ENCODE results near the gene RALGPS1. TPM values are rescaled to one million over a fixed set of nuclear protein-coding genes. Genes with fewer than 3 reads are reported as not detected.
A peak's percentile ranks its signal among the peaks of the same experiment; 100 is the strongest.

The RALGPS1 gene
- total and polyA plus RNA-seq, 5 donors from 2014 or later, result 1.8 to 10.3 (median 3.3) TPM

GRCh38 chr9:127104581-127105311 lies 190.2 kb downstream of the RALGPS1 start:
- H3K27ac ChIP-seq (ENCODE audit: insufficient read depth, low read length, poor library complexity, severe bottlenecking), result no peak overlapping the region
- no peaks in the 10 kb centered on the region for H3K9me3 ChIP-seq (ENCODE audit: control insufficient read depth in 2 of 2, low read length in 2 of 2)
- H3K36me3 ChIP-seq (ENCODE audit: control insufficient read depth, insufficient read depth, low read length), result no peaks in the 10 kb centered on the region
- ATAC-seq (ENCODE audit: low read depth in 2 of 2) (no peak), DNase-seq (no peak)
- Mint-ChIP-seq H3K27me3 (peaks cover 4% of the 10 kb centered on the region), H3K9me3 (no peaks in the 10 kb centered on the region), H3K4me1 (no peaks in the 10 kb centered on the region), H3K36me3 (no peaks in the 10 kb centered on the region), H3K4me3 (no peak overlapping the region), H3K27ac (peak overlapping the region in 1 of 3 donors; percentile 7)
- no peak overlapping the region for H3K4me3 ChIP-seq (ENCODE audit: low read depth, low read length)
- H3K4me1 ChIP-seq (ENCODE audit: control insufficient read depth, insufficient read depth, low read length, poor library complexity, severe bottlenecking), result no peaks in the 10 kb centered on the region
- no peaks in the 10 kb centered on the region for H3K27me3 ChIP-seq (ENCODE audit: control insufficient read depth, insufficient read depth, low read length)

DNA sequence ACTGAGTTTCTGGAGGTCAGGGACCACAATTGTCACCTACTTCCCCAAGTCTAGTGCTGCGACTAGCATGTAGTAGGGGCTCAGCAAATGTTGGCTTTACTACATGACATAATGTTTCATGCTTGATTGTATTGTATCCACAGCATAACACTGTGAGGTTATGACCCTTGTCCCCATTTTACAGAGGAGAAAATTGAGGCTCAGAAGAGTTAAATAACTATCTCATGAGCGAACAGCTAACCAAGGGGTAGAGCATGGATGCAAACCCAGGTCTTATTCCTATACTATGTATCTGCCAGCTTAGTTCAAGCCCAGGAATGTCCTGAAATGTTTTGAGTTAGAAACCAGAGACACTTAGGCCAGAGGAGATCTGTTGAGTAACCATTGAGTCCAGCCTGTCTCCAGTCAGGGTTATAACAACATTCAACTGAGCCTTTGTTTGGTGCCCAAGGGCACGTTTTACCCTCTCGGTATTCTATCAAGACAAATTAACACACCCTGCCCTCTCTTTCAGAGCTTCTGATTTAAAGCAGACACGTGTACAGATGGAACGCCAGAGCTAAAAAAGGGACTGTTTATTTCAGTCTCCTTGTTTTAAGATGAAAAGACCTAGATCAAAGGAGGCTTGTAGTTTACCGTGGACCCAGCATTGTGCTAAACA lies 191.4 kb downstream of the RALGPS1 start:
- Histone ChIP-seq H3K4me1 (ENCODE audit: control insufficient read depth, insufficient read depth, low read length, poor library complexity, severe bottlenecking) (no peaks in the 10 kb centered on the region), H3K27me3 (ENCODE audit: control insufficient read depth, insufficient read depth, low read length) (no peaks in the 10 kb centered on the region), H3K36me3 (ENCODE audit: control insufficient read depth, insufficient read depth, low read length) (no peaks in the 10 kb centered on the region), H3K4me3 (ENCODE audit: low read depth, low read length) (no peak overlapping the region), H3K27ac (ENCODE audit: insufficient read depth, low read length, poor library complexity, severe bottlenecking) (no peak overlapping the region), H3K9me3 (ENCODE audit: control insufficient read depth in 2 of 2, low read length in 2 of 2) (no peaks in the 10 kb centered on the region)
- no peaks in the 10 kb centered on the region for H3K4me1 Mint-ChIP-seq
- H3K9me3 Mint-ChIP-seq, result no peaks in the 10 kb centered on the region
- ATAC-seq (ENCODE audit: low read depth in 2 of 2) (no peak), DNase-seq (no peak)
- H3K4me3 Mint-ChIP-seq, result no peak overlapping the region
- H3K27ac Mint-ChIP-seq, result no peak overlapping the region
- H3K27me3 Mint-ChIP-seq, result peaks cover 8% of the 10 kb centered on the region
- H3K36me3 Mint-ChIP-seq, result no peaks in the 10 kb centered on the region

GRCh38 chr9:127106466-127106855 lies 191.9 kb downstream of the RALGPS1 start:
- no peaks in the 10 kb centered on the region for H3K9me3 Mint-ChIP-seq
- Histone ChIP-seq H3K4me1 (ENCODE audit: control insufficient read depth, insufficient read depth, low read length, poor library complexity, severe bottlenecking) (no peaks in the 10 kb centered on the region), H3K27ac (ENCODE audit: insufficient read depth, low read length, poor library complexity, severe bottlenecking) (no peak overlapping the region), H3K4me3 (ENCODE audit: low read depth, low read length) (no peak overlapping the region), H3K9me3 (ENCODE audit: control insufficient read depth in 2 of 2, low read length in 2 of 2) (no peaks in the 10 kb centered on the region), H3K36me3 (ENCODE audit: control insufficient read depth, insufficient read depth, low read length) (no peaks in the 10 kb centered on the region), H3K27me3 (ENCODE audit: control insufficient read depth, insufficient read depth, low read length) (no peaks in the 10 kb centered on the region)
- ATAC-seq (ENCODE audit: low read depth in 2 of 2) (no peak), DNase-seq (no peak)
- H3K36me3 Mint-ChIP-seq, result no peaks in the 10 kb centered on the region
- no peaks in the 10 kb centered on the region for H3K4me1 Mint-ChIP-seq
- no peak overlapping the region for H3K27ac Mint-ChIP-seq
- H3K27me3 Mint-ChIP-seq, result peaks cover 8% of the 10 kb centered on the region
- H3K4me3 Mint-ChIP-seq, result no peak overlapping the region

GRCh38 chr9:127107171-127107928 lies 192.8 kb downstream of the RALGPS1 start:
- Histone ChIP-seq H3K4me3 (ENCODE audit: low read depth, low read length) (no peak overlapping the region), H3K4me1 (ENCODE audit: control insufficient read depth, insufficient read depth, low read length, poor library complexity, severe bottlenecking) (no peaks in the 10 kb centered on the region), H3K27me3 (ENCODE audit: control insufficient read depth, insufficient read depth, low read length) (no peaks in the 10 kb centered on the region), H3K36me3 (ENCODE audit: control insufficient read depth, insufficient read depth, low read length) (no peaks in the 10 kb centered on the region), H3K9me3 (ENCODE audit: control insufficient read depth in 2 of 2, low read length in 2 of 2) (no peaks in the 10 kb centered on the region), H3K27ac (ENCODE audit: insufficient read depth, low read length, poor library complexity, severe bottlenecking) (no peak overlapping the region)
- Mint-ChIP-seq H3K4me3 (no peak overlapping the region), H3K27ac (no peak overlapping the region), H3K9me3 (no peaks in the 10 kb centered on the region), H3K4me1 (no peaks in the 10 kb centered on the region), H3K27me3 (peaks cover 8% of the 10 kb centered on the region), H3K36me3 (no peaks in the 10 kb centered on the region)
- ATAC-seq (ENCODE audit: low read depth in 2 of 2) (no peak), DNase-seq (no peak)

DNA sequence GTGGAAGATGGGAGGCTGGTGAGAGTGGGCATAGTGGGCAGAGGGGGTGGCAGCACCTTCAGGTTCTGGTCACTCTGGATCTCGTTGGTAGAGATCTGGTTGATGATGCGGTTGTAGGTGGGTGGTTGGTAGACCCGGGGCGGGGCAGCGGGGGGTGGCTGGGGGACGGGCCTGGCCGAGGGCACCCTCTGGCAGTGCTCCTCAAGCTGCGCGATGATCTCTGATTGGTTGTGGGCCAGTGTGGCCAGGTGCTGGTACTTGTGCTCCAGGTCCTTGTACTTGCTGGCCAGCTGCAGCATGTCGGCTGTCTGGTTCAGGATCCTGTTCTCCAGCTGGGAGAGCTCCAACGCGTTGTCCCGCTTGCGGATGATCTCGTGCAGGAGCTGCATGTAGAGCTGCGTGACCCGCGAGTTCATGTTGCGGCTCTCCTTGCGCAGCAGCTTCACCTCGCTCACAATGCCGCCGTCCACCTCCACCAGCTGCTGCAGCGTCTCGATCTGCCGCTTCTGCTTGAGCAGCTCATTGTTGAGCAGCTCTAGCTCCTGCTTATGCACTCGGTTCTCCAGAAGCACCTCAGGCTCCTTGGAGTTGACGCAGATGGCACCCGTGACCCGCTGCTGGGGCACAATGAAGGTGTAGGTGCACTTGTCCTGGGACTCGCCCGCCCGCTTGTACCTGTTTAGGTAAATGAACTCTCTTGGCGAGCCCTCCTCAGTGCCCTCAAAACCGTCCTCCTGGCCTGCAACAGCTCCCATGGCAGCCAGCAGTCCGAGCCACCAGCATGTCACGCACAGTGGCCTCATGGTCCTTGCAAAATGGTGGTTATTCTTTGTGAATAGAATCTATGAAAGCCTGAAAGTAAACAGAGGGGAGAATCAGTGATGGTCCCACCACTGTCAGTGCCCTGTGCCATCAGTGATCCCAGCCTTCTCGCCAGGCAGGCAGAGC lies 193.6 kb downstream of the RALGPS1 start:
- no peaks in the 10 kb centered on the region for H3K4me1 Mint-ChIP-seq
- H3K36me3 Mint-ChIP-seq, result no peaks in the 10 kb centered on the region
- DNase-seq (no peak), ATAC-seq (ENCODE audit: low read depth in 2 of 2) (no peak)
- no peak overlapping the region for H3K27ac ChIP-seq (ENCODE audit: insufficient read depth, low read length, poor library complexity, severe bottlenecking)
- no peaks in the 10 kb centered on the region for H3K36me3 ChIP-seq (ENCODE audit: control insufficient read depth, insufficient read depth, low read length)
- no peak overlapping the region for H3K4me3 Mint-ChIP-seq
- H3K27ac Mint-ChIP-seq, result no peak overlapping the region
- no peaks in the 10 kb centered on the region for H3K9me3 Mint-ChIP-seq
- no peaks in the 10 kb centered on the region for H3K9me3 ChIP-seq (ENCODE audit: control insufficient read depth in 2 of 2, low read length in 2 of 2)
- no peak overlapping the region for H3K4me3 ChIP-seq (ENCODE audit: low read depth, low read length)
- H3K27me3 ChIP-seq (ENCODE audit: control insufficient read depth, insufficient read depth, low read length), result no peaks in the 10 kb centered on the region
- no peaks in the 10 kb centered on the region for H3K4me1 ChIP-seq (ENCODE audit: control insufficient read depth, insufficient read depth, low read length, poor library complexity, severe bottlenecking)
- H3K27me3 Mint-ChIP-seq, result peaks cover 8% of the 10 kb centered on the region

- no peak overlapping the region for H3K4me3 ChIP-seq (ENCODE audit: low read depth, low read length)
- no peaks in the 10 kb centered on the region for H3K4me1 ChIP-seq (ENCODE audit: control insufficient read depth, insufficient read depth, low read length, poor library complexity, severe bottlenecking)
- no peaks in the 10 kb centered on the region for H3K36me3 ChIP-seq (ENCODE audit: control insufficient read depth, insufficient read depth, low read length)
- Mint-ChIP-seq H3K4me3 (no peak overlapping the region), H3K27ac (no peak overlapping the region), H3K27me3 (peaks cover 8% of the 10 kb centered on the region), H3K36me3 (no peaks in the 10 kb centered on the region), H3K4me1 (no peaks in the 10 kb centered on the region), H3K9me3 (no peaks in the 10 kb centered on the region)
- no peak overlapping the region for H3K27ac ChIP-seq (ENCODE audit: insufficient read depth, low read length, poor library complexity, severe bottlenecking)
- no peaks in the 10 kb centered on the region for H3K9me3 ChIP-seq (ENCODE audit: control insufficient read depth in 2 of 2, low read length in 2 of 2)
- DNase-seq (no peak), ATAC-seq (ENCODE audit: low read depth in 2 of 2) (no peak)
- H3K27me3 ChIP-seq (ENCODE audit: control insufficient read depth, insufficient read depth, low read length), result no peaks in the 10 kb centered on the region
Measured at GRCh38 chr9:127109212-127109711, 194.7 kb downstream of the RALGPS1 start.

DNA sequence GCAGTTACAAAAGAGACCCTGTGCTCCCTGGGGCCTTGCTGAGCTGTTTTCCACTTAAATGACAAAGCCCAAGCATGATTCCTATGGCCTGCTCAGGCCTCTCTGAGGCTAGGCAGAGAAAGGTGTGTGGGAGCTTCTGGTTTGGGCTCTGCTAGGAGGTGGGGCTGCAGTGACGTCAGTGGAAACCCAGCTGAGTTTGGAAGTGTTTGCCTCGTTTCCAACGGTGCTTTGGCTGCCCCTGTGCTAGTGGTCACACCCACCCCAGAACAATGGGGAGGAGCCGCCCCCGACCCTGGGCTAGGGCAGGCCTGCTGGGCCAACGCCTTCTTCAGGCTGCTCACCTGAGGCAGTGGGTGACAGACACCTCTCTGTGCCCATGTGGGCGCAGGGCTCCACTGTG lies 197.5 kb downstream of the RALGPS1 start:
- no peaks in the 10 kb centered on the region for H3K27me3 ChIP-seq (ENCODE audit: control insufficient read depth, insufficient read depth, low read length)
- no peaks in the 10 kb centered on the region for H3K36me3 ChIP-seq (ENCODE audit: control insufficient read depth, insufficient read depth, low read length)
- H3K4me1 ChIP-seq (ENCODE audit: control insufficient read depth, insufficient read depth, low read length, poor library complexity, severe bottlenecking), result no peaks in the 10 kb centered on the region
- ATAC-seq (ENCODE audit: low read depth in 2 of 2) (no peak), DNase-seq (no peak)
- Mint-ChIP-seq H3K4me1 (peaks cover 0 to 8% (median 3%) of the 10 kb centered on the region in 4 donors), H3K36me3 (no peaks in the 10 kb centered on the region), H3K4me3 (no peak overlapping the region), H3K9me3 (no peaks in the 10 kb centered on the region), H3K27ac (peak overlapping the region in 1 of 3 donors; percentile 11), H3K27me3 (peaks cover 5% of the 10 kb centered on the region)
- H3K27ac ChIP-seq (ENCODE audit: insufficient read depth, low read length, poor library complexity, severe bottlenecking), result no peak overlapping the region
- H3K4me3 ChIP-seq (ENCODE audit: low read depth, low read length), result no peak overlapping the region
- H3K9me3 ChIP-seq (ENCODE audit: control insufficient read depth in 2 of 2, low read length in 2 of 2), result no peaks in the 10 kb centered on the region

Data from CD4-positive, CD25-positive, alpha-beta regulatory T cell (primary cell).